GM12878 (cell line): ENCODE data around the gene RASAL2. TPM values are rescaled to one million over a fixed set of nuclear protein-coding genes. Genes with fewer than 3 reads are reported as not detected.

Experiments
- ATAC-seq: fragments of 200-7000 bp; cut with Tn5 transposase; 3 replicates; pipeline ENCODE4 v1.9.1; 2020; ENCODE audit warnings: mild to moderate bottlenecking, moderate library complexity
- BruUV-seq: library from RNA; stranded (reverse); fragments of 400-500 nt; replicated peaks from 2 replicates; lab custom pipeline; 2021; lab: Mats Ljungman, UMichigan
- CTCF ChIA-PET: fragments of 300-600 bp; sonication (Branson Sonifier 250); formaldehyde crosslinking; extraction: SDS; loops from one replicate; lab custom pipeline; 2021; ENCODE audit warnings: inconsistent platforms; lab: Yijun Ruan, JAX
- POLR2A ChIA-PET: fragments of 350-600 bp; formaldehyde crosslinking; extraction: SDS; loops from one replicate; lab custom pipeline; 2021; ENCODE audit warnings: inconsistent platforms; lab: Charles Lee
- RAD21 ChIA-PET: fragments of 300-600 bp; sonication (Branson Sonifier 250); formaldehyde crosslinking; loops from one replicate; lab custom pipeline; 2023; ENCODE audit warnings: antibody characterized with exemption; ENCODE audit not compliant: unreplicated experiment; lab: Charles Lee
- SMC1A ChIA-PET: fragments of 300-600 bp; sonication (Branson Sonifier 250); formaldehyde crosslinking; loops from one replicate; lab custom pipeline; 2023; ENCODE audit not compliant: unreplicated experiment, uncharacterized antibody; lab: Charles Lee
- DNase-seq: peaks from one replicate; pipeline ENCODE4 v3.0.0-alpha.2; 2011; ENCODE audit warnings: low read depth, low spot score
- FAIRE-seq: peaks from 3 replicates; lab custom pipeline; 2011; peaks lifted over from hg19 to GRCh38; lab: Jason Lieb, UNC
- H2AFZ ChIP-seq: 2 replicates; pipeline ENCODE4 v1.6.0; 2011; ENCODE audit warnings: low read depth, low read length, control low read depth; ENCODE audit not compliant: control insufficient read depth
- H3K27ac ChIP-seq: 2 replicates; pipeline ENCODE4 v1.5.1; 2011; ENCODE audit warnings: control low read depth; ENCODE audit not compliant: control insufficient read depth, insufficient read depth
- H3K27me3 ChIP-seq, 2 experiments: replicated peaks in 1 of 2; 2 replicates each; pipeline versions ENCODE4 v1.6.0 to v1.6.1; 2011; ENCODE audit warnings: low read length in 1 of 2; ENCODE audit not compliant: control insufficient read depth in 2 of 2, insufficient read depth in 2 of 2
- H3K36me3 ChIP-seq, 2 experiments: 2 replicates each; pipeline ENCODE4 v1.5.1; 2011; ENCODE audit warnings: low read length in 1 of 2; ENCODE audit not compliant: control insufficient read depth in 2 of 2, insufficient read depth in 2 of 2
- H3K4me1 ChIP-seq: 2 replicates; pipeline ENCODE4 v1.6.1; 2011; ENCODE audit warnings: mild to moderate bottlenecking, low read length, moderate library complexity, mixed read lengths; ENCODE audit not compliant: control insufficient read depth, insufficient read depth
- H3K4me2 ChIP-seq: 2 replicates; pipeline ENCODE4 v1.6.0; 2011; ENCODE audit warnings: control low read depth; ENCODE audit not compliant: control insufficient read depth, insufficient read depth
- H3K4me3 ChIP-seq: fragments of 200-600 bp; sonication (generic); 2 replicates; pipeline ENCODE4 v1.5.1; 2016
- H3K79me2 ChIP-seq: 2 replicates; pipeline ENCODE4 v1.6.0; 2011; ENCODE audit warnings: low read length; ENCODE audit not compliant: control insufficient read depth, insufficient read depth
- H3K9ac ChIP-seq: 2 replicates; pipeline ENCODE4 v1.8.0; 2011; ENCODE audit warnings: low read length, control low read depth, mixed read lengths; ENCODE audit not compliant: control insufficient read depth, insufficient read depth
- H3K9me3 ChIP-seq: replicated peaks from 3 replicates; pipeline ENCODE4 v1.5.1; 2011; ENCODE audit warnings: mild to moderate bottlenecking, low read length; ENCODE audit not compliant: control insufficient read depth, insufficient read depth
- H4K20me1 ChIP-seq: 2 replicates; pipeline ENCODE4 v1.6.0; 2011; ENCODE audit not compliant: control insufficient read depth, insufficient read depth
- ATF2 ChIP-seq: IDR thresholded peaks from 2 replicates; pipeline ENCODE4 v1.6.1; 2012; ENCODE audit warnings: low read length, inconsistent platforms
- ATF3 ChIP-seq: IDR thresholded peaks from 2 replicates; pipeline ENCODE4 v1.6.1; 2011; ENCODE audit warnings: low read depth, mild to moderate bottlenecking, low read length, moderate library complexity, borderline replicate concordance; ENCODE audit errors: extremely low read depth
- BCL11A ChIP-seq: IDR thresholded peaks from 2 replicates; pipeline ENCODE4 v1.6.1; 2011; ENCODE audit warnings: low read depth, low read length
- EP300 ChIP-seq, 2 experiments: fragments of 150-350 bp in 1 of 2; IDR thresholded peaks; 2 replicates each; pipeline ENCODE4 v1.6.1; 2011 to 2012; ENCODE audit warnings: low read depth in 2 of 2, low read length in 2 of 2, borderline replicate concordance in 1 of 2, improper control_type of control experiment in 1 of 2, inconsistent platforms in 1 of 2; ENCODE audit not compliant: control insufficient read depth in 1 of 2
- ETV6 ChIP-seq, 2 experiments: fragments of 450-650 bp in 1 of 2; IDR thresholded peaks in 1 of 2; conservative IDR thresholded peaks in 1 of 2; 2 replicates each; pipeline ENCODE4 v1.6.1; 2014; ENCODE audit warnings: antibody characterized with exemption in 1 of 2, borderline replicate concordance in 1 of 2, low read depth in 1 of 2, mild to moderate bottlenecking in 1 of 2, moderate library complexity in 1 of 2
- FOXK2 ChIP-seq: fragments of 450-650 bp; IDR thresholded peaks from 2 replicates; pipeline ENCODE4 v1.6.1; 2017; ENCODE audit warnings: mild to moderate bottlenecking, moderate library complexity
- FOXM1 ChIP-seq: IDR thresholded peaks from 2 replicates; pipeline ENCODE4 v1.6.1; 2012; ENCODE audit warnings: low read depth, mild to moderate bottlenecking, inconsistent platforms, low read length, moderate library complexity
- HDAC2 ChIP-seq: fragments of 200-600 bp; sonication (generic); IDR thresholded peaks from 2 replicates; pipeline ENCODE4 v1.6.1; 2017
- LARP7 ChIP-seq: fragments of 450-650 bp; IDR thresholded peaks from 2 replicates; pipeline ENCODE4 v1.6.1; 2017; ENCODE audit warnings: mild to moderate bottlenecking
- NFIC ChIP-seq: IDR thresholded peaks from 2 replicates; pipeline ENCODE4 v1.6.1; 2012; ENCODE audit warnings: low read depth, mild to moderate bottlenecking, inconsistent platforms, low read length, moderate library complexity
- NFYB ChIP-seq: IDR thresholded peaks from 2 replicates; pipeline ENCODE4 v1.6.1; 2011; ENCODE audit warnings: low read depth, mild to moderate bottlenecking, low read length, improper control_type of control experiment, moderate library complexity; ENCODE audit not compliant: insufficient read depth
- PBX3 ChIP-seq: IDR thresholded peaks from 2 replicates; pipeline ENCODE4 v1.6.1; 2011; ENCODE audit warnings: mild to moderate bottlenecking, low read depth, low read length, moderate library complexity; ENCODE audit not compliant: insufficient replicate concordance
- POLR2AphosphoS5 ChIP-seq: IDR thresholded peaks from 2 replicates; pipeline ENCODE4 v1.6.1; 2011; ENCODE audit warnings: mild to moderate bottlenecking, low read length, inconsistent platforms
- POU2F2 ChIP-seq: IDR thresholded peaks from 3 replicates; pipeline ENCODE4 v1.6.1; 2011; ENCODE audit warnings: low read depth, mild to moderate bottlenecking, low read length, borderline replicate concordance
- SPI1 ChIP-seq: IDR thresholded peaks from 2 replicates; pipeline ENCODE4 v1.6.1; 2011; ENCODE audit warnings: low read depth, mild to moderate bottlenecking, low read length, moderate library complexity, borderline replicate concordance; ENCODE audit not compliant: insufficient read depth
- STAT1 ChIP-seq: fragments of 450-650 bp; conservative IDR thresholded peaks from 2 replicates; pipeline ENCODE4 v1.6.1; 2014; ENCODE audit warnings: antibody characterized with exemption, mild to moderate bottlenecking
- SUZ12 ChIP-seq: fragments of 200-600 bp; sonication (generic); IDR thresholded peaks from one replicate; pipeline ENCODE4 v1.6.1; 2018; ENCODE audit warnings: antibody characterized with exemption, mild to moderate bottlenecking; ENCODE audit not compliant: unreplicated experiment
- TAF1 ChIP-seq: IDR thresholded peaks from 2 replicates; pipeline ENCODE4 v1.6.1; 2011; ENCODE audit warnings: mild to moderate bottlenecking, low read depth, low read length, borderline replicate concordance
- TCF3 ChIP-seq: IDR thresholded peaks from 2 replicates; pipeline ENCODE4 v1.6.1; 2012; ENCODE audit warnings: low read depth, mild to moderate bottlenecking, low read length, borderline replicate concordance; ENCODE audit not compliant: insufficient read depth
- TCF7 ChIP-seq: IDR thresholded peaks from 2 replicates; pipeline ENCODE4 v1.6.1; 2014; ENCODE audit warnings: antibody characterized with exemption, borderline replicate concordance
- in situ Hi-C: fragments of 300-500 bp; cut with MboI; formaldehyde crosslinking; loops from 9 replicates; pipeline ENCODE4 v1.14.3; 2018; ENCODE audit warnings: mixed read lengths
- intact Hi-C: fragments of 100-400 bp; cut with micrococcal nuclease; formaldehyde crosslinking; loops from one replicate; pipeline ENCODE4 v1.14.2; 2022; ENCODE audit not compliant: unreplicated experiment
- polyA plus RNA-seq, 11 experiments: library from polyadenylated mRNA; depleted of rRNA in 4 of 11; unstranded in 6 of 11; stranded (reverse) in 5 of 11; fragments of >200 nt; fragmentation: Nextera tagmentation in 4 of 11; fragmentation: Illumina TruSeq in 1 of 11; extraction: Ambion mirVana in 4 of 11; extraction: Trizol in 1 of 11; gene quantifications; 1 replicate in 1 of 11; 2 replicates in 10 of 11; pipeline versions ENCODE4 v1.2.1 to v1.2.3, GENCODE V29; 2011 to 2016; ENCODE audit warnings: inconsistent platforms in 2 of 11, missing spikeins in 2 of 11, low read depth in 1 of 11
- total RNA-seq, 4 experiments: library from RNA; depleted of rRNA in 3 of 4; stranded (reverse); fragments of >200 nt in 3 of 4; fragmentation: Illumina TruSeq in 1 of 4; extraction: Trizol in 1 of 4; gene quantifications; 2 replicates each; pipeline versions ENCODE4 v1.2.1 to v1.2.3, GENCODE V29; 2013 to 2021

RASAL2 gene
- total and polyA plus RNA-seq, 10 of the 15 experiments (the other 5 are each of a cell fraction or from before 2014, with no cell fraction given) = 0.02 to 6.9 (median 0.17) TPM; not detected in 1

- Histone ChIP-seq H3K27ac (no peak overlapping the region), H3K4me3 (no peak overlapping the region), H3K27me3 (no peaks in the 10 kb centered on the region), H3K4me2 (no peak overlapping the region), H3K79me2 (no peaks in the 10 kb centered on the region), H4K20me1 (no peaks in the 10 kb centered on the region), H3K9me3 (no peaks in the 10 kb centered on the region), H3K36me3 (no peaks in the 10 kb centered on the region), H2AFZ (no peak overlapping the region), H3K4me1 (no peaks in the 10 kb centered on the region), H3K9ac (no peak overlapping the region)
- ATAC-seq = no peak
- POLR2A ChIA-PET = no interaction called here
- RAD21 ChIA-PET = no interaction called here
- TF ChIP-seq NFIC (no peak), STAT1 (no peak), POU2F2 (no peak), FOXK2 (no peak), PBX3 (no peak), BCL11A (no peak), POLR2AphosphoS5 (no peak), SPI1 (no peak), ETV6 (conservative IDR thresholded peaks at IDR 0.05 in 1 of 2, IDR thresholded peaks at IDR 0.05 in 1 of 2; ENCODE audit: borderline replicate concordance in 1 of 2, low read depth in 1 of 2) (no peak), LARP7 (no peak), HDAC2 (no peak), TCF3 (no peak), NFYB (no peak), ATF2 (no peak), ATF3 (no peak), SUZ12 (no peak), FOXM1 (no peak), TCF7 (no peak), TAF1 (no peak), EP300 (IDR thresholded peaks at IDR 0.05; ENCODE audit: borderline replicate concordance in 1 of 2, control insufficient read depth in 1 of 2, low read depth in 2 of 2, low read length in 2 of 2) (no peak)
- no peak for DNase-seq
- BruUV-seq = no TSS peak
- SMC1A ChIA-PET = no interaction called here
- CTCF ChIA-PET = interaction anchor here (1.4 kb wide), 1 partner anchor 24 kb away, joined by 3 read pairs; no protein-coding TSS in a partner anchor
- no peak for FAIRE-seq
- intact Hi-C loops = no loop called here
- in situ Hi-C loops = no loop called here
Measured at GRCh38 chr1:178396789-178397188, 302.9 kb downstream of the RASAL2 start.
